IMR-90 (cell line): ENCODE results near the gene PCBP3. TPM values are rescaled to one million over a fixed set of nuclear protein-coding genes. Genes with fewer than 3 reads are reported as not detected.

ENCODE experiments used
- ATAC-seq: fragments of 200-7000 bp; cut with Tn5 transposase; 2 replicates; pipeline ENCODE4 v1.9.1; 2020; ENCODE audit warnings: low read depth, mild to moderate bottlenecking, moderate library complexity
- BruUV-seq: library from RNA; stranded (reverse); fragments of 400-500 nt; replicated peaks from 2 replicates; lab custom pipeline; 2021; lab: Mats Ljungman, UMichigan
- CTCF ChIA-PET: fragments of 300-600 bp; formaldehyde crosslinking; extraction: SDS; loops from one replicate; lab custom pipeline; 2021; ENCODE audit warnings: antibody characterized with exemption; lab: Yijun Ruan, JAX
- POLR2A ChIA-PET: fragments of 300-600 bp; sonication (Branson Sonifier 250); formaldehyde crosslinking; loops from one replicate; lab custom pipeline; 2022; ENCODE audit warnings: antibody characterized with exemption; ENCODE audit not compliant: unreplicated experiment; lab: Charles Lee
- DNase-seq: peaks from one replicate; pipeline ENCODE4 v3.0.0; 2013
- H2AFZ ChIP-seq: replicated peaks from 2 replicates; pipeline ENCODE3; 2013; ENCODE audit warnings: low read length, mild to moderate bottlenecking; ENCODE audit not compliant: poor library complexity
- H2AK5ac ChIP-seq: 2 replicates; pipeline ENCODE4 v1.6.1; 2013; ENCODE audit warnings: low read depth, low read length, inconsistent platforms
- H2AK9ac ChIP-seq: replicated peaks from 2 replicates; pipeline ENCODE3; 2013; ENCODE audit warnings: mild to moderate bottlenecking, low read depth, low read length, moderate library complexity; ENCODE audit not compliant: poor library complexity
- H2BK120ac ChIP-seq: 2 replicates; pipeline ENCODE4 v1.6.1; 2013; ENCODE audit warnings: low read depth, low read length, inconsistent platforms
- H2BK15ac ChIP-seq: 3 replicates; pipeline ENCODE4 v1.6.1; 2013; ENCODE audit warnings: low read depth, low read length, inconsistent platforms
- H2BK20ac ChIP-seq: 2 replicates; pipeline ENCODE4 v1.6.1; 2013; ENCODE audit warnings: low read depth, mild to moderate bottlenecking, inconsistent platforms, low read length, moderate library complexity
- H2BK5ac ChIP-seq: 2 replicates; pipeline ENCODE4 v1.6.1; 2013; ENCODE audit warnings: mild to moderate bottlenecking, low read depth, low read length, inconsistent platforms; ENCODE audit not compliant: poor library complexity, severe bottlenecking
- H3K14ac ChIP-seq: replicated peaks from 2 replicates; pipeline ENCODE4 v1.6.1; 2013; ENCODE audit warnings: low read depth, low read length, inconsistent platforms
- H3K18ac ChIP-seq: 2 replicates; pipeline ENCODE4 v1.6.1; 2013; ENCODE audit warnings: low read depth, low read length, control low read depth
- H3K23ac ChIP-seq: 2 replicates; pipeline ENCODE4 v1.6.1; 2013; ENCODE audit warnings: low read depth, low read length, inconsistent platforms
- H3K27ac ChIP-seq: 2 replicates; pipeline ENCODE4 v1.5.1; 2013; ENCODE audit warnings: mild to moderate bottlenecking, control low read depth, low read length; ENCODE audit not compliant: insufficient read depth
- H3K27me3 ChIP-seq: 2 replicates; pipeline ENCODE4 v1.6.1; 2013; ENCODE audit warnings: low read length; ENCODE audit not compliant: control insufficient read depth, insufficient read depth
- H3K36me3 ChIP-seq: 2 replicates; pipeline ENCODE4 v1.6.1; 2013; ENCODE audit warnings: low read length, mixed read lengths; ENCODE audit not compliant: control insufficient read depth, insufficient read depth
- H3K4ac ChIP-seq: 2 replicates; pipeline ENCODE4 v1.6.1; 2013; ENCODE audit warnings: low read depth, low read length, inconsistent platforms
- H3K4me1 ChIP-seq: 2 replicates; pipeline ENCODE4 v1.6.1; 2013; ENCODE audit warnings: low read length, mixed read lengths; ENCODE audit not compliant: control insufficient read depth, insufficient read depth
- H3K4me2 ChIP-seq: 2 replicates; pipeline ENCODE4 v1.6.1; 2013; ENCODE audit warnings: low read depth, mild to moderate bottlenecking, control low read depth, low read length, moderate library complexity
- H3K4me3 ChIP-seq: 2 replicates; pipeline ENCODE4 v1.5.1; 2013; ENCODE audit warnings: low read depth, mild to moderate bottlenecking, control low read depth, low read length, moderate library complexity; ENCODE audit not compliant: insufficient read depth
- H3K56ac ChIP-seq: 2 replicates; pipeline ENCODE4 v1.6.1; 2013; ENCODE audit warnings: low read length, inconsistent platforms; ENCODE audit not compliant: insufficient read depth; ENCODE audit errors: extremely low read depth
- H3K79me1 ChIP-seq, 2 experiments: 2 replicates each; pipeline ENCODE4 v1.6.1; 2013; ENCODE audit warnings: low read length in 2 of 2, inconsistent platforms in 1 of 2, low read depth in 1 of 2
- H3K9ac ChIP-seq: 2 replicates; pipeline ENCODE4 v1.6.1; 2013; ENCODE audit warnings: low read depth, low read length, control low read depth
- H3K9me1 ChIP-seq: 2 replicates; pipeline ENCODE4 v1.6.1; 2013; ENCODE audit warnings: low read length, inconsistent platforms; ENCODE audit not compliant: insufficient read depth
- H3K9me3 ChIP-seq: 2 replicates; pipeline ENCODE4 v1.6.1; 2013; ENCODE audit warnings: low read length; ENCODE audit not compliant: control insufficient read depth, insufficient read depth
- H4K20me1 ChIP-seq: 2 replicates; pipeline ENCODE4 v1.6.1; 2013; ENCODE audit warnings: low read length, inconsistent platforms; ENCODE audit not compliant: insufficient read depth
- H4K5ac ChIP-seq: 2 replicates; pipeline ENCODE4 v1.6.1; 2013; ENCODE audit warnings: mild to moderate bottlenecking, low read depth, low read length, control low read depth
- H4K8ac ChIP-seq, 2 experiments: 2 replicates each; pipeline ENCODE4 v1.6.1; 2013; ENCODE audit warnings: low read depth in 2 of 2, low read length in 2 of 2, control low read depth in 1 of 2, inconsistent platforms in 1 of 2
- H4K91ac ChIP-seq: 2 replicates; pipeline ENCODE4 v1.6.1; 2013; ENCODE audit warnings: low read depth, low read length, inconsistent platforms; ENCODE audit not compliant: insufficient read depth
- CEBPB ChIP-seq: IDR thresholded peaks from 2 replicates; pipeline ENCODE4 v1.6.1; 2012; ENCODE audit warnings: low read depth, low read length, improper control_type of control experiment
- FOS ChIP-seq: fragments of 150-350 bp; IDR thresholded peaks from 2 replicates; pipeline ENCODE4 v1.6.1; 2016; ENCODE audit warnings: low read depth, low read length
- NFE2L2 ChIP-seq: fragments of 150-350 bp; IDR thresholded peaks from 2 replicates; pipeline ENCODE4 v1.6.1; 2016; ENCODE audit warnings: low read depth, mild to moderate bottlenecking, low read length
- RCOR1 ChIP-seq: IDR thresholded peaks from 2 replicates; pipeline ENCODE4 v1.6.1; 2012; ENCODE audit warnings: mild to moderate bottlenecking, low read length, improper control_type of control experiment; ENCODE audit not compliant: insufficient replicate concordance
- RFX5 ChIP-seq: IDR thresholded peaks from 2 replicates; pipeline ENCODE4 v1.8.0; 2012; ENCODE audit warnings: low read depth, mild to moderate bottlenecking, low read length, moderate library complexity
- WGBS, 2 experiments: methylation state at CpG; one replicate each; pipeline versions ENCODE4 v1.1.5 to v1.1.7; 2013; ENCODE audit warnings: missing lambda C conversion rate in 2 of 2; ENCODE audit not compliant: insufficient read length in 1 of 2; ENCODE audit errors: extremely low coverage in 2 of 2; 5-methylcytosine and 5-hydroxymethylcytosine counted together
- dilution Hi-C: fragments of 300-500 bp; cut with HindIII; formaldehyde crosslinking; loops from one replicate; pipeline ENCODE4 v1.14.3; 2018; ENCODE audit warnings: low sequenced_read_pairs; ENCODE audit not compliant: unreplicated experiment
- in situ Hi-C: fragments of 300-500 bp; cut with MboI; formaldehyde crosslinking; loops from 3 replicates; pipeline ENCODE4 v1.14.3; 2019; ENCODE audit warnings: low sequenced_read_pairs, inconsistent platforms, mixed read lengths
- intact Hi-C: fragments of 100-400 bp; cut with micrococcal nuclease; formaldehyde crosslinking; loops from 2 replicates; pipeline ENCODE4 v1.10.0; 2022
- polyA plus RNA-seq, 3 experiments: library from polyadenylated mRNA; depleted of rRNA; stranded (reverse); fragments of >200 nt; gene quantifications; 2 replicates each; pipeline ENCODE4 v1.2.3, GENCODE V29; 2012; ENCODE audit warnings: low replicate concordance in 1 of 3
- total RNA-seq: library from RNA; depleted of rRNA; stranded (reverse); fragments of >200 nt; gene quantifications from 2 replicates; pipeline ENCODE4 v1.2.3, GENCODE V29; 2012

PCBP3 gene
- total and polyA plus RNA-seq, 2 of the 4 experiments (the other 2 are of a cell fraction): 2.9 to 3.9 TPM

DNA sequence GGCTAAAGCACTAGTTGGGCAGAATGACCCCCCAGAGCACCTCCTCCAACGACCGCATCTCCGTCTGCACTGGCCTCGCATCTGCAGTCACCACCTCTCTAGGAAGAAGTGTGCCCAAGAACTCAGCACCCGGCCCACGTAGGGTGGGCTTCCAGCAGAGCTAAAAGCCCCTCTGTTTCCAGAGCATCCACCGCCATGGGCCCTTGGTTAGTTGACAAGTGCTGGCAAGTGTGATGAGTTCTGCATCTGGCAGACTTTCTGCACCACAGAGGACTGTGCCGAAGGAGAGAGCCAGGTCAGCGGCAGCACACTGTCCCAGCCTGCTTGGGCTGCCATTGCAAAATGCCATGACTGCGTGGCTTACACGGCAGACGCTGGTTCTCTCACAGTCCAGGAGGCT lies 261.7 kb downstream of the PCBP3 start:
- no peak overlapping the region for H4K8ac ChIP-seq
- TF ChIP-seq NFE2L2 (no peak), FOS (no peak), RCOR1 (no peak), CEBPB (no peak), RFX5 (no peak)
- in situ Hi-C loops: no loop called here
- no peak overlapping the region for H2BK15ac ChIP-seq
- H3K9me3 ChIP-seq: no peaks in the 10 kb centered on the region
- ChIA-PET CTCF (no interaction called here), POLR2A (no interaction called here)
- H2BK120ac ChIP-seq: no peak overlapping the region
- H2AK5ac ChIP-seq: no peak overlapping the region
- no peak overlapping the region for H3K4me3 ChIP-seq
- intact Hi-C loops: no loop called here
- H3K14ac ChIP-seq: no peak overlapping the region
- DNase-seq: no peak
- no TSS peak for BruUV-seq
- H3K4me2 ChIP-seq: no peak overlapping the region
- no peak overlapping the region for H3K9ac ChIP-seq
- H3K4ac ChIP-seq: no peak overlapping the region
- H3K27ac ChIP-seq: no peak overlapping the region
- ATAC-seq: no peak
- H3K23ac ChIP-seq: no peak overlapping the region
- no peak overlapping the region for H2AFZ ChIP-seq
- no peaks in the 10 kb centered on the region for H3K4me1 ChIP-seq
- H3K18ac ChIP-seq: no peak overlapping the region
- no peak overlapping the region for H4K5ac ChIP-seq
- H3K9me1 ChIP-seq: no peaks in the 10 kb centered on the region
- H3K27me3 ChIP-seq: peaks cover 2% of the 10 kb centered on the region; the same call in 1 of the 2 replicates
- no peak overlapping the region for H2AK9ac ChIP-seq
- H2BK20ac ChIP-seq: no peak overlapping the region
- 96% methylated on average over 3 of the region's 12 CpGs; no CpG with 5 or more reads in 1 of the 2 experiments for WGBS, 2 experiments
- H2BK5ac ChIP-seq: no peak overlapping the region
- H4K20me1 ChIP-seq: no peaks in the 10 kb centered on the region; the same call in 1 of the 2 replicates
- H4K91ac ChIP-seq: no peak overlapping the region
- no peaks in the 10 kb centered on the region for H3K79me1 ChIP-seq
- no peak overlapping the region for H3K56ac ChIP-seq
- dilution Hi-C loops: no loop called here
- peaks cover 6% of the 10 kb centered on the region; the same call in 1 of the 2 replicates for H3K36me3 ChIP-seq
